EL (cell line): ENCODE results near the gene ABTB2.

ENCODE experiments used
- DNase-seq: peaks from one replicate; pipeline ENCODE4 v3.0.0-alpha.2; 2016

Gene ABTB2

GRCh38 chr11:34162493-34162820 lies 195.4 kb downstream of the ABTB2 start:
- DNase-seq: no peak

DNA sequence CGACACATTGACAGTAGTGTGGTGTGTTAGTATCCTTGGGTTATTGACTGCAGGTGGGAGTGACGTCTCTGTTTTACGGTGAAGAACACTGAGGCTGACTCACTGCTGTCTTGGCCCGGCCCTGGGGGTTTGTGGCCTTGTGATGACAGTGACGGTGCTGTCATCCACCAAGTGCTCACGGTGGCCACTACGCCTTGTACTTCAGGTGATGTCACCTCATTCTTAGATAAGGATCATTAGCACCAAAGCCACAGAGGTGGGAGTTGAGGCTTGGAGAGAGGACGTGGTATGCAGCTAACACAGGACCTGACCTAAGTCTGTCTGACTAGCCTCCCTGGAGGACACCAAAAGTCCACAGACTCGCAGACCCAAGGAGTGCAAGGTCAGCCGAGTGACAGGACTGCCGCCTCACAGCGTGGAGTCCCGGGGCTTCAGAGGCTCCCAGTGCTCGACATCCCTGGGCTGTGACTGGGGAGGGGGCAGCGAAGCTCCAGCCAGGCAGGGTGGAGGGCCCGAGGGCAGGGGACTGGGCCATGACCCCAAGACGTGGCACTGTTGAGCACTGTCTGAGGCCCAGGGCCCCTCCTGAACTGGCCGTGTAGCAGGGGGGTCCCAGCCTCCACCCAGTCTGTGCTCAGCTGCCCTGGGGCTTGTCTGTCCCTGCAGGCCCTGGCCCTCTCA lies 195.9 kb downstream of the ABTB2 start:
- DNase-seq: peak; percentile 19

GRCh38 chr11:34161361-34161760 lies 196.4 kb downstream of the ABTB2 start:
- DNase-seq: no peak

- DNase-seq: no peak
These were observed 197.0 kb downstream of the ABTB2 start for GRCh38 chr11:34160791-34161190.

DNA sequence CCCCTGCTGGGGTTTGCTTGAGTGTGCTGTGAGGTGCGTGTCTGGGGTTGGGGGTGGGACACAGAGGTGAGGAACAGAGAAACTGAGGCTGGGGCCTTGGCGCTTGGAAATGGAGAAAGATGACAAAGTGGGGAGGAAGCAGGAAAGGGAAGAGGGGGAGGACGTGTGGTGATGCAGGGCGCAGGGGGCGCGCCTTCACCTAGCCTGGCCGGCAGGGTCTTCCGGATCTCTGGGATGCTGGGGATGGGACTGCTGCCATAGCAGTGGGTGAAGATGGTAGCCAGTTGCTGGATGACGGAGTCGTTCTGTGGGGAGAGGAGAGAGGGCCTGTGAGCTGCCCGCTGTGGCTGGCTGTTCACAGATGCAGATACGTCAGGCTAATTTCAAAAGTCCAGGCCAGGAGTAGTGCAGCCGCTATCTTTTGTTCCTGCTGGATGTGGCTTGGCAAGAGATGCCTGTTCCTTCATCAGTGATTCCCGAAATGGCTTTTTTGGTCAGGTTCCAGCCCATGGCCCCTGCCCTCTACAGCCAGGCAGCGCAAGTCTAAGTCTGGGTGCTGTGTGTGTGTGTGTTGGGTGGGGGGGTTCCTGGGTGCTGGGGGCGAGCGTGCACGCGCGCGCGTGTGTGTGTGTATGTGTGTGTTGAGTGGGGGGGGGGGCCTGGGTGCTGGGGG lies 197.6 kb downstream of the ABTB2 start:
- no peak for DNase-seq

GRCh38 chr11:34158661-34159060 lies 199.1 kb downstream of the ABTB2 start:
- no peak for DNase-seq

DNA sequence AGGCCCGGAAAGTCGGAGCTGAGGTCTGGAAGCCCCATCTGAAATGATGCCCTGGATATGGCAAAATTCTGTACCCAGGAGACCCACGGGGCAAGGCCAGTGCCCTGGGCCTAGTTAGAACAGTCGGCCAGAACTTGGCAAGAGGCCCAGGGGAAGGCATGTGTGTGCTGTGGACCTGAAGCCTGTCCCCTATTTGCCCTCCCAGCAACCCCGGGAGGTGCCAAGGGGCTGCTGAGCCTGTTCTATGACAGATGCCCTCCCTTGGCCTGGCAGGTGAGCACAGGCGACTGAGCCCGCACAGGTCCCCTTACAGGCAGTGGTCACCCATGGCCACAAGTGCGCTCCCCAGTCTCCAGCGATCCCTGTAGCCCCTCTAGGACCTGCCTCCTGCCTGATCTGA lies 200.6 kb downstream of the ABTB2 start:
- DNase-seq: no peak

DNA sequence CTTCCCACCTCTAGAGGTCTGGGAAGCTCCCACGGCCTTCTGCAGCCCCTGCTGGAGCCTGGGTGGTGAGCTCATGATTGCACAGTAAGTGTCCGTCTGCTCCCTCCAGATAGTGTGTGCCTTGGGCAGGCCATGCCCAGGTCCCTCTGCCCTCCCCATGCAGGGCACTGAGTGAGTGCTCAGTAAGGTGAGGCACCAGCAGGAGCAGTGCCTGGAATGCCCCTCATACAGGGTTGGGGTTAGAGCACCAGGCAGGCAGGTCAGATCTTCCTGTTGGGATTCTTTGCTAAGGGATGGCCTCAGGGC lies 202.1 kb downstream of the ABTB2 start:
- no peak for DNase-seq

- DNase-seq: no peak
These were observed 202.6 kb downstream of the ABTB2 start for GRCh38 chr11:34155057-34155756.

DNA sequence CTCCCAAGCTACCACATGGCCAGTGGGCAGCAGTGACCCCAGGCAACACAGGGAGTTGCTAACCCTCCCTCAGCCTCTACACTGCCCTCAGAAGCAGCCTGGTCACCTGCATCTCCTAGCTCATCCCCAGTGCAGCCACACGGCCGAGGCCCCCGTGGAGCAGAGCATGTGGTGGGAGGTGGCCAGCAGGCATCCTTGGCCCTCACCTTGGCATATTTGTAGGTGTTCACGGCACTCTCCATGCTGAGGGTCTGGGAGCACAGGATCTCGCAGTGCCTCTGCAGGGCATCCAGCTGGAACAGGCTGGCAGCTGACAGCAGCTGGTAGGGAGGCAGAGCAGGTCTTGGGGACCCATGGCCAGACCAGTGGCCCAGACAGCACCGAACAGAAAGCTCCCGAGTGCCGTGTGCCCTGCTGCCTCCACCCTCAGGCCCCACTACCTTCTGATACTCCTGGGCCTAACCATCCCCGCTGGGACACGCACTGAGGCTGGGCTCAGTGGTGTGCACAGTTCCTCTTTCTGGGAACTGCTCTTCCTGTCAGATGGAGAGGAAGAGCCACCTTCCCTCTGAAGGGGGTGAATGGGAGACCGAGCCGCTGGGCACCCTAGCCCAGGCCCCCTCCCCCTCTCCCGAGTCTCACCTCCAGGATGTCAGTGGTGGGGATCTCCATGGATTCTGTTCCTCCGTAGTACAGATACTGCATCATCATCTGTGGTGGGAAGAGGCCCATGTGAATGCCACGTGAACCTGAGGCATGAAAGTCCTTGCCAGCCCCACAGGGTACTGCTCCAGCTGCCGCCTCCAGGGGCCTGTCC lies 203.5 kb downstream of the ABTB2 start:
- DNase-seq: no peak

DNA sequence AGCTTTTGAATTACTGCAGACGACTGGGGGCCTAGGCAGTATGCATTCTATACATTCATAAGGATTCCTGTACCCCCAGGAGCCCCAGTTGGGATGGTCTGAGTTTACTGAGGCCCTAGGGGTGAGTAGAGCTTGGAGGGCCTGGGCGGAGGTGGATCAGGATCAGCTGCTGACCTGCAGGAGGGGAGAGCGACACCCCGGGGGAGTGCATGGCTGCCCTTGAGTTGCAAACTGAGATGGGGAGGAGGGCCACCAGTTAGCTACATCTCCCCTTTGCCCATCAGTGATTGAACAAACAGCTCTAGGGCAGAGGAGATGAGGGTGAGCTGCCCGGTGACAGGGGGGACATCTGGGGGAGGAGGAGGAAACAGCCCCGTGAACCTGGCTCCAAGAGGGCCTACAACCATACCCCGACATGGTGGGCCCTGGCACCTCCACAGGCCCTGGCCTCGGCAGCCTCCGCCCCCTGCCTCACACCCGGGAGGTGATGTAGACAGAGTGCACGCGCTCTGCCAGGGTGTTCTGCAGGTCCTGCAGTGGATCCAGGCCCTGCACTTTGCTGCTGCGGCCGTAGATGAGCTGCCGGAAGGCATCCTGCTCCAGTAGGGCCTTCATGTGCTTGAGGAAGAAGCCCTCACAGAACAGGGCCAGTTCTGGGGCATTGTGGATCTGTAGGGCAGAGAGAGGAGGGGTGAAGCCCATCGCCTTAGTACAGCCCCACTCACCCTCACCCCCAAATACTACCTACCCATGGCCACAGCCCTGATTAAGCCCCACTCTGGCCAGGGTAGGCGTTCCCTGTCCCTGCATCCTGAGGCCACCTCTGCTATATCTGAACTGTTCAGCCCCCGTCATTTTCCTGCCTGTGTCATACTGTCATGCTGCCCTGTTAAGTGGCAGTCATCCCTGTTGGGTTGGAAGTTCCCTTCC lies 205.6 kb downstream of the ABTB2 start:
- DNase-seq: no peak

GRCh38 chr11:34151166-34151565 lies 206.6 kb downstream of the ABTB2 start:
- no peak for DNase-seq

GRCh38 chr11:34150494-34151151 lies 207.2 kb downstream of the ABTB2 start:
- DNase-seq: no peak

GRCh38 chr11:34149786-34150185 lies 208.0 kb downstream of the ABTB2 start:
- no peak for DNase-seq

- DNase-seq: no peak
These were observed 208.5 kb downstream of the ABTB2 start for GRCh38 chr11:34149274-34149673.

DNA sequence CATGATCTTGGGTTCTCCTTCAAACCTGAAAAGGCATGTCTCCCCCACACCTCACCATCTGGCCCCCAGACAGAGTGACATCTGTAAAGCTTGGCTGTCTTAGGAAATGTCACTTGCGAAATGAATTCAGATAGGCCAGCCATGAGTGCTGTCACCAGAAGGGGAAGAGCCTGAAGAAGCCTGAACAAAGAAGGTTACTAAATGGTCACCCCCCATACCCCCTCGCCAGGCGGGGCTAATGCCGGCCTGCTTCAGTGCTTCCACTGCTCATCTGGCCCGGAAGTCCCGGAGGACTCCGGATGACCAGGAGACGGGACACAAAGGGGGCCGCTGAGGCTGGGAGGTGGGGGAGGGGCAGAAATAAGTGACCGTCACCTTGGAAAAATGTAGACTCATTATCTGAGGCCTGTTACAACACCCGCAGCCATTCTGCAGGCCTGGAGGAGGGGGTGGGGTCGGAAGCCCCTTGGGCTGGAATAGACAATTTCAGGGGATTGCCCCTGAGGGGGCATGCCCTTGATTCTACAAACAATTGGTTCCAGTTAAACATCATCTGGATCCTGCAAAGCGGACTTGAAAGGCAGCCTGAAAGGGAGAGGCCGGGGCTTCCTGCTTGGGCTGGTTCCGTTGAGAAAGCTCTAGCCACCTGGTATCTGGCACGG lies 209.2 kb downstream of the ABTB2 start:
- DNase-seq: no peak

- DNase-seq: no peak
These were observed 210.2 kb downstream of the ABTB2 start for GRCh38 chr11:34147581-34147980.

DNA sequence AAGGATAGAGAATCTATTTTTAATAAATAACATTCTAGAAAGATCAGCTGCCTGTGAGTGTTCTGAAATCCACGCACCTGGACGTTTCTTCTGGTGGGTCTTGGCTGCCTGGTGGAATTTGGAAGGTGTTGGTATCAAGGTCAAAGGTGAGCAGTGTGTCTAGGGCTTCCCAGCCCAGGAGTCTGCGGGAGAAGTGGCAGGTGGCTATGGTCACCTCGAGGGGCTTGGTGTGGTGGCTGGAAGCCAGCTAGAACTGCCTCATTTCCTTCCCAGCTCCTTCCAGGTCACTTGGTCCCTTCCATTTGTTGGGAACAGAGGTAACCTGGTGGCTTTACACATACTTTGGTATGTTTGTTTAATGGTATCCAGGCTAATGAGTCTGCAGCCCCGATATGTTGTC lies 210.9 kb downstream of the ABTB2 start:
- no peak for DNase-seq

GRCh38 chr11:34146411-34146810 lies 211.4 kb downstream of the ABTB2 start:
- no peak for DNase-seq

DNA sequence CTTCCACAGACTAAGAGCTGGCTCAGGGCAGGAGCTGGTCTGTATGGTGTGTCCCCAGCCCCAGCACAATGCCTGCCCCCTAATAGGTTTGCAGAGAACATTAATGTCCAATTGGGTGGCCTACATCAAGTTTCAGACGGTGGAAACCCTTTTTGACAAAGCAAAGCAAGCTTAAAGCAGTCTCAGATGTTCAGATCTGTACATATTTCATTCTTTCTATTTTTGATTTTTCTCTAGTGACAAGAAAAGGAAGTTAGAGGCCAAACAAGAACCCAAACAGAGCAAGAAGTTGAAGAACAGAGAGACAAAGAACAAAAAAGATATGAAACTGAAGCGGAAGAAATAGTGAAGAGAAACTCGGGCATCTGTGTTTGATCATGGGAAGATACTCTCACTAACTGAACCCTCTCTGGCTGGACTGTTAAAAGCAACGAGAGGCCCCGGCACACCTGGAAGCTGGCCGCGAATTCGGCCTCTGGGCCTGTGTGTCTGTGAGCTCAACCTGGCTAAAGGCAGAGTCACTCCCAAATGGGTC lies 211.9 kb downstream of the ABTB2 start:
- no peak for DNase-seq

- no peak for DNase-seq
These were observed 212.7 kb downstream of the ABTB2 start for GRCh38 chr11:34145073-34145472.
